OCI-M2 (cell line): ENCODE data around the gene AKAP7.

Experiments used
- DNase-seq: peaks from one replicate; lab custom pipeline; 2025; ENCODE audit not compliant: unreplicated experiment; lab: John Stamatoyannopoulos, UW

Gene AKAP7

DNA sequence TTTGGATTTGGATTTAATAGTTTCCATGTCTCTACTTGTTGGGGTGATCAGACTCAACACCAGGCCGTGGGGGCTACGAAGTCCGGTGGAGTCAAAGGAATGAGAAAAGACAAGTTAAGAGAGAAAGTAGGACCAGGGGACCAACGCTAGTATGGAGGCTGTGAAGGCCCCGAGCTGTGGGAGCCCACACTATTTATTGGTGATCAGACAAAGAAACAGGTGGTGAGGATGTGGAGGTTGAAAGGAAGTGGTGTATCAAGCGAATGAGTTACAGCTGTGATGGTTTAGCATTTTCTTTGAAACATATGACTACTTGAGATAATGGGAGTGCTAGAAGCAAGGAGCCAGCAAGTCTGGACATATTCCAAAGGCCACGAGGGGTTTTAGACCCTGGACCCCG lies 62.4 kb downstream of the AKAP7 start:
- DNase-seq, result no peak

DNA sequence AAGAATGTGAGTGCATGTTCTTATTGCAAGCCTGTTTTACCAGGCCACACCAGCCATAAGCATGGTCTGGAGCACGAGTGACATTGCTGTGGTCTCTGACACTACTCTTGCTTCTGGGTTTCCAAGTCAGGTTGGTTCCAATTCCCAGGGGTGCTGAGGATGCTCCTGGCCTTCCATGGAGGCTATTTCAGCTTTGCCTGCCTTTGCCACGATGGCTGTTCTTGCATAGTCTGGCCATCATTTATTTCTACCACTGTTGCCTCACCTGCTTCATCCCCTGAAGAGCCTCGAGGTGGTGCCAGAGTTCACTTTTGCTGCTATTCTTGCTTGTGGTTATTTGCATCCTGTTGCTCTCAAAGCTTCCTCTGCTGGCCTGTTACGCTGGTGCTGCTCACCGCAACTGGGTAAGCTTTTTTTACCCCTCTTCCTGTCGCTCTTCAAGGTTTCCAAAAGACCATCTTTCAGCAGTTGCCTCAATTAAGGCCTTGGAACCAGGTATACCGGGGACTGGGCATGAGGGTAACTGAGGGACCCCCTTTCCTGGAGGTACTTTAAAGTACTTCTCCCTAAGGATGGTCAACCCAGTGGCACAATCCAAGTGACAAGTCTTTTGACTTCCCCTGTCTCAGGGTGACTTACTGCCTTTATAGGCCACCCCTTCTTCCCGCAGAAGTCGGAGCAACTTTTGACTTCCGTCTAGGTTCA lies 64.5 kb downstream of the AKAP7 start:
- DNase-seq, result no peak

DNA sequence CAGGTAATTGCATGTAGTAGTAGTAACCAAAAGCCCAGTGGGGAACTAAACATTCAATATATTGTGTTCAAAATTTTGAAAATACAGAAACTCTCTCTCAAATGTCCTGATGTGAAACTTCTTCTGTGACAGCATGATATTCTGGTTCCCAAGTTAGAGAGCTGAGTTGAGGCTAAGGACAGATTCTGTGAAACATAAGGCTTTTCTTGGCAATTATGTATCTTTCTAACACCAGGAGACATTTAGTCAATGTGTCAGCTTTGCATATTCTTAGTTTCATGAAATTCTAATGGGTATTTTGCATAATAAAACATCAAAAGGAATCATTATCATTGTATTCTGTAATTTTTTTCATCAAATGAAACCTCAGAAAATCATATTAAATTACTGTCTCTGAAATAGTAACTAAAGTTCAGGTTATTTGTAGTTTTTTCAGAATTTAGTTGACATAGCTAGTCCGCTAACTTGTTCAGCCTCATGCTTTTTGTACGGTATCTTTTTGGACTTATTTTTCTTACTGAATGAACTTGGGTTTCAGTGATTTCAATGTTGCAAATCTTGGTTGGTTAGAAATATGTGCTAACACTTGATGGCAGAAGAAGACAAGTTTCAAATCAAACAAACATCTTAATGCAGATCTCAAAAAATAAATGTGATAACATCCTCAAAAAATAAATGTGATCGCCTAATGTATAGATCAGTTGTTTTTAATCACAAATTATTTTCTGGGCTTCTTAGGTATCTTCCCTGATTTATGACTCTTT lies 70.4 kb downstream of the AKAP7 start:
- no peak for DNase-seq

DNA sequence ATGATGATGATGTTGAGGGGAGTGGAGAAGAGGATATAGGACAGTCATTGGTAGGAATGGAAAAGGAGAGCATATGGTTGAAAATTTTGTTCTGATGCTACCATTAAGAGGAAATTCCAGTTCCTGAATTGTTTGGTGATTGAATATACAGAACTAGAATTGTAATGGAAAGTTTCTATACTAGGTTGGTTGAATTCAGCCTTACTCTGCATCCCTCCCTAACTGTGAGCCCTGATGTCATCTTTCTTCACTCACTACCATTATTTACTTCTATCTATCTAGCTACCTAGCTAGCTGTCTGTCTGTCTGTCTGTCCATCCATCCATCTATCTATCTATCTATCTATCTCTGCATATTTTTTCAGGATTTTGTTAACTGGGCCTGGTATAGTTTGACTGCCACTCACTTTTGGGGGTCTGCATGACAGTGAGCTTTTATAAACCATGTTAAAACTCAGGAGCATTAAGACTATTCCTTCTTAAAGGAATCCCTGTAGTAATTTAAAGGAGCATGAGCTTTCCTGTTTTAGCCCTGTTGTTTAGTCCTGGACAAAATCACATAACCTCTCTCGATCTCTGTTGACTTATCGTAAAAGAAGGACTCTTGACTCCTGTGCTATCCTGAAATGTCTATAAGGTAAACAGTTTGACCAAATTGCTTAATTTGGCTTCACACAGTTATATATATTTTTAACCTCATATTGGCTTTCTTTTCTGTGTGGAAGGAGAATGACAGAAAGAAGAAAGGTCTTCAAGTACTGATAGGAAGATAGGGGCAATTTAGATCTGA lies 71.4 kb downstream of the AKAP7 start:
- no peak for DNase-seq

DNA sequence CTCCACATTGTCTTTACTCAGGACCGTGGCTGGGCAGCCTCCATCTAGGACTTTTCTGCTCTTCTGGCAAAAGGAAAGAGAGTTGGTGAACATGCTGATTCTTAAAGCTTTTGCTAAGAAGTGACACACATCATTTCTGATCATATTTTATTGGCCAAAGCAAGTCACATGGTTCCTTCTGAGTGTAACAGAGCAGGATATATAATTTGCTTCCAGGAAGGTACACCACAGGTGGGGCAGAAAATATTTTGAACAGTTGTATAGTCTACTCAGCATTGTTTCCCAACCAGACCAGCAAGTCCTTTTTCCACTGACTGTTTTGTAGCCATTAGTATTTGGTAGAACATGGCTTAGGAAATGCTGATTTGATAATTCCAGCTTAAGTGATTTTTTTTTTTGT lies 73.5 kb downstream of the AKAP7 start:
- no peak for DNase-seq

DNA sequence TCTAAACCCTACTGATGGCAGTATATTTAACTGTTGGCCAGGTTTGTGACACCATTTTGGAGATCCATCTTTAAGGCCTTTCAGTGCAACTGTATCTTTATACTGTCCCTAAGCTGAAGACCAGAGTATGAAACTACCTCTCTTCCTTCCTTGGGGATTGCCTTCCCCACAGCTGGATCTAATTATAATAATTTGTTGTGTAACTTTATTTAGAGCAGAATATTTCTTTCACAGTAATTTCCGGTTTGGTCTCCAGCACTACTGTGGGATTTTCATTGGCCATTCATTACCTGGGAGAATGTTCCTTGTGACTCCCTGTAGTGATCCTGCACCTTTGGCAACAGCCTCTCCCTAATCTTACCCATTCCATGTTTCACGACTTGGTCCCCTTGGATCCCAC lies 75.2 kb downstream of the AKAP7 start:
- no peak for DNase-seq

DNA sequence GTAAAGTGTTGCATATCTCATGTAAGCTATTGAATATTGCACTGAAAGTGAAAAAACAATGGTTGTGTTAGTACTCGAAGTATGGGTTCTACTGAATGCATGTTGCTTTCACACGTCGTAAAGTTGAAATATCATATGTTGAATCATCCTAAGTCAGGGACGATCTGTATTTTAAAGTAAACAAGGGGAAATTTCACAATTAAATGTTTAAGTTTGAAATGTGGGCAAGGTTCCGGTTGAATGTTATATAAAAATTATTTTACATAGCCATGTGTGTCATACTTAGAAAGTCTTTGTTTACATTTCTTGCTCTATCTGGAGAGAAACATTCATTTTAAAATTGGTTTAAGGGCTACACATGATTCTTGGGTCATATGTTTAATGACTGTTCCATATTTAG lies 76.8 kb downstream of the AKAP7 start:
- DNase-seq, result no peak

DNA sequence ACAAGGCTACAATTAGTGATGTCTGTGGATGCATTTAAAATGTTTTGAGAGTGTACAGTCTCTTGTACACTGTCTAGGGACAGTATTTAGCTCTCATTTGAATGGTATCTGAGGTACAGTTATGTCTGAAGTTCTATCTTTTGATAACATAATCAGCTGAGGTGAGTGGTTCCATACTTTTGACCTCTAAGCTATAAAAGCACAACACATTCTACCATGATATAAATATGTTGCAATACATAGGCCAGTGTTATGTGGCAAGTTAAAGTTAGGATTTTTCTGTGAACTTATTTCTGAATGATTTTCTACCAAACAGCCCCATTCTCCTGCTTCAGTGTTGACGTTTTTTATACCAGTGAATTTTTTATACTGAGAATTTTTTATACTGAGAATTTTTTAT lies 77.6 kb downstream of the AKAP7 start:
- DNase-seq, result no peak

DNA sequence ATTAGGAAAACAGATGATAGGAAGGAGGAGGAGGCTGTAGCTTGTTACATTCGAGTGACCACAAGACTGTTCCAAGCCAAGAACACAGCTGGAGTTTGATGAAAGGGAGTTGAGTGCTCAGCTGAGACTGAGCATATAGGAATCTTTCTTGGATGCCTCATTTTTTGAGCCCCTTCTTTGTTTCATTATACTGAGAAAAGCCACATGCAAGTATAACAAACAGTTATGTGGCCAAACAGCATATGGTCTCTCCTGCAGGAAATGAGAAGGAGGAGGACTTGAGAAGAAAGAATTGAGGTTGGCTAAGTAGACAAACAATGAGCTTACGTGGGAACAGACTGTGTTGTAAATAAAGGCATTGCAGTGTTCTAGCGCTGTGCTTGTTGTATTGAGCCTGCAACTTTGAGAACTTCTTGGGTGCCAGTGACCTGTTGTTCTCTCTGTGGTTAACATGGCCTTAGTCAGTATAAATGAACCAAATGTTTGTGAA lies 78.3 kb downstream of the AKAP7 start:
- DNase-seq, result no peak

DNA sequence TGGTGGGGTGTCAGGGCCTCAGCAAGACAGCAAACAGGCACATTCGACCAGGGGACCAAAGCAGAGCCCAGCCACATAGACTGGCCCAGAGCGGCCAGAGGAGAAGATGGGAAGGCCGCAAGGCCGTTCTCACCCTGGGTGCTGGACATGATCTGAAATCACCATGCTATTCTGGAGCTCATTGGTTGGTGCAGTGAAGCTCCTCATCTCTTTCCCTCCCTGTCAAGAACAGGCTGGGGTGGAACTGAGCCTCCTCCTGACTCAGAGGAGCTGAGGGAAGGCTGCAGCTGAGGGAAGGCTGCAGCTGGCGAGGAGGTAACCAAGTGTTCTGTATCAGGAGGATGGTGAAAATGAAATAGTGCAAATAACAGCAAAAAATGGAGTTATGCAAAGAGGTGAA lies 80.0 kb downstream of the AKAP7 start:
- no peak for DNase-seq

DNA sequence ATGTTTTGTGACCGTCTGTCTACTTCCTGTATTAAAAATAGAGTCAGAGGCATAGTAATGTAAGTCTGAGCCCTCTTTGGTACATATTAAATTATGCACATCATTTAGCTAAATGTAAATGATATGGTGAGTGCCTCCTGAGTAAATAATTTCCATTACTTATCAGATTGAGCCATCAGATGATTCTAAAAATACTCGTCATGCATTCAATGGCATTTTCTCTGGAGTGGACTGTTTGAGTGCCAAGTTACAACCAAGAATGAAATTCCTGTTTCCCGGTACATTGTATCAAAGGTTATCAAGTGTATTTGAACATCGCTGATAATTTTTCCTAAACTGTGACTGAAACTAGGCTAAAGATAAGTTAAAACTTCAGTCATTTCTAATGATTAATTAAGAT lies 81.0 kb downstream of the AKAP7 start:
- DNase-seq, result no peak

DNA sequence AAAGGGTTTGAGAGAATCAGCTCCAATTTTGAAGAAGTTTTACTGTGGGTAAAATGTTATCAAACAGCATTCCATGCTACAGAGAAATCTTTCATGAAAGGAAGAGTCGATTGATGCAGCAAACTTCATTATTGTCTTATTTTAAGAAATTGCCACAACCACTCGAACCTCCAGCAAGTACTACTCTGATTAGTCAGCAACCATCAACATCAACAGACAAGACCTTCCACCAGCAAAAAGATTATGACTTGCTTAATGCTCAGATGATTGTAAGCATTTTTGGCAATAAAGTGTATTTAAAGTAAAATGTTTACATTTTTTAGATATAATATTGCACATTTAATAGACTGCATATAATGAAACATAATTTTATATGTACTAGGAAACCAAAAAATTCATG lies 87.5 kb downstream of the AKAP7 start:
- DNase-seq, result no peak

DNA sequence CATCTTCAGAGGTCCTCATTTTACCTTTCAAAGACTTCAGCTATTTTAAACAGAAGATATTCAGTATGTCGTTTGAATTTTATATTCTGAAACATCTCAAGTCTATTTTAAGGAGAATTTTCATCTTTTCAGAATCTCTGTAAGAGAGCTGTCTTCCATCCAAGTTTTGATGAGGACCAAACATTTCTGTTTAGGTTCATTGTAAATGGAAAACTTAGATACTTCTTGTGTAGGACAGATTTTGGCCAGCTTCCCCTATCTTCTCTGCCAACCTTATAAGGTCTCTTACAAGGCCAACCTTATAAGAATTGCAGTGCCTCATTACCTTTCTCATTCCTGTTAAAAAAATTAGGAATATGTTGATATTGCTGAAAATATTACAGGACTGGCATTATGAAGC lies 88.1 kb downstream of the AKAP7 start:
- no peak for DNase-seq

DNA sequence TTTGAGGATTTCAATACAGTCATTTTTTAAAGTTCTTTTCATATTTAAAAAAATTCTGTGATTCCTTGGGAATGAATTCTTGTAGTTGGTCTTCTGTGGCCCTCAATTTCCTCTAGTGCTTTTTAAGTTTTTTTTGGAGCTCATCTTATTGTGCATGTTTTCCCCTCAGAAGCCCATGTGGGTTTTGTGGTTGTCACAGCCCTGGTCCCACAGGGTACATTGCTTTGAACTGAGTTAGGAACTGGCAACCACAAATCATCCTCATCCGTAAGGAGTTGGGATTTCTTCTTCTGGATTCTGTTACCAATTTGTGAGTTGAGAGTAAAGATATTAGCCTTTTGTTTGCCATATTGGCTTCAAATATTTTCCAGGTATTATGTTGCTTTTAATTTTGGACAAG lies 89.9 kb downstream of the AKAP7 start:
- no peak for DNase-seq

DNA sequence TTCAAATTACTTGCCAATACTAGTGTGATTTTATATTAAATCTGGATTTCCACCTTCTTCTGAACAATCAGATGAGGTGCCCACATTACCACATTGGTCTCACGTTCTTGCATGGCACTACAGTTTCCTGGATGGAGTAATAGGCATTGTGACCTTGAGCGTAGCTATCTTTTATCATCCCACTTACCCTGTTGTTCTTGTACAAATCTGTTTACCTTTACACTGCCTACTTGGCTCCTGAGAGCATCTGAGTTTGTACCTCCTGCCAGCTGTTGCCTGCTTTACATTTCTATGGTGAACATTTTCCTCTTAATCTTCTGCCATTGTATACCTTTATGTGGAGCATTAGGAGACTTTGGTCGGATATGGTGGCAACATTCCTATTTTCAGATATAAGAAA lies 90.7 kb downstream of the AKAP7 start:
- no peak for DNase-seq

DNA sequence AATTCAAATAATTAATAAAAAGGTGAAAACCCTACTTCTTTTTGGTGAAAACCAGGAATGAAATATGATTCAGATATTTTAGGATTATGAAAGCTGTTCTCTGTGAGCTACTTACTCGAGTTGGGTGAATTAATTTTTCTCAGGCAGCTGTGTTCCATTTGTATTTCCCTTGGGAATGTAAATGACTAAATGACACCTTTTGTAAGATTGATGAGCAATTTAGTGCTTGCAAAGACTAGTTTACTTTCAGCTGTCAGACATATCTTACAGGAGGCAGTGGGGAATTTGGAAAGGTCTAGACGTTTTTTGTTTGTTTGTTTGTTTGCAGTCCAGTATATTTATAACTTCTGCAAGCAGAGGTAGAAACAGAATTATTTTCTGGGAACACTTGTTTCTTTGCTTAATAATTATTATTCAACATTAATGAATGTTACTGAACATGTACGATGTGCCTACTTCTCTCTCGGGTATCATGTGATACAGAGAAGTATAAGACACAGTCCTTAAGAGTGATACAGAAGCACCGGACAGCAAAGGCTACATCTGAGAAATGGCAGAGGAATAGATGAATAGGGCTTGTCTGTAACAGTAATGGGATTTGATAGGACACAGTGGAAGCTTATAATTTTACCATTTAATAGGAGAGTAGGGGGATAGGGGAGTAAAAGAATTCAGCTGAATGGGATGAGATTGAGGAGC lies 91.3 kb downstream of the AKAP7 start:
- no peak for DNase-seq

DNA sequence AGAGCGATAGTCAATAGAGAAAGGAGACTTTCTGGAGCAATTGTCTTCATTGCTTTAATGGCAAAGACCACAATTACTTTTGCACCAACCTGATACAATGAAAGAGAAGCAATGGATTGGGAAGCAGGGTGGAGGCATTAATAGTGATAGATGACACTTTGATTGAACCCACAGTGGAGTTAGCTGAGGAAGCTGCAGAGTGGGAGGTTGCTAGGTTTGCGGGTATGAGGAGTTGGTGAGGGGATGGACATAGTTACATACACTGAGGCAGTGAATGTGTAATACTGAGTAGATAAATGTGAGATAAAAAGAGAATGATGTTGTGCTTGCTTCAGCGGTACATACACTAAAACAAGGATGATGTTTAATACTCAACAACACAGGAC lies 91.9 kb downstream of the AKAP7 start:
- no peak for DNase-seq

DNA sequence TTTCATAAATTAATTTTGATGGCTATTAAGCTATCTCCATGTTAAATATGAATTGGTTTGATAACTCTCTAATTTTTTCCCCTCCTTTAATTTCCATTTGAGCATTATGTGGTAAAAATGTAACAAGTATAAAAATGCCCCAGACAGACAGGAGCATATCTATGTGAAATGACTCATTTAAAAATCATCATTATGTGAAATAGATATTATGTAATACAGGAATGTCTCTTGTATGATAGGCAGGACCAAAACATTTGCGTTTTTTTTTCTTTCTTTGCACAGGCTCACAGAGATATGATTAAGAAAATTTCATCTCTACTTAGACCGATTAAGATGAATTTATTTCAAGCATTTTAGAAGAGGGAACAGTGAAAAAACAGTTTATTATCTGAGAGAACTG lies 95.8 kb downstream of the AKAP7 start:
- no peak for DNase-seq

DNA sequence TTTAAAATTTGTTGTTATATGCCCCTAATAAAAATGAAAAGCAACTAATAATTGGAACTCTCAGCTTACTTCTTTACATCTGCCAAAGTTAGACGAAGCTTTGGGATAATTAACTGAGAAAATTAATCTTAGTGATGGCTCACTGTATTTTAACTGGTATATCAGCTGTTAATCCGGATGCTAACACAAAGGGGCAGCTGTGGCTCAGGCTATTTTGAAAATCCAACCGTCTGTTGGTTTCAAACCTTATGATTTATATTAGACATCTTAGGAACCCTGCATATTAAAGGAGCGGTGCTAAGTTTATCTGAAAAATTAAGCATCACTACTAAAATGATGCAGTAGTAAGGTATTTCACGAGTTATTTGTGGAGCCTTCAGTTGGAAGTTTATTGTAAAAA lies 96.6 kb downstream of the AKAP7 start:
- no peak for DNase-seq

DNA sequence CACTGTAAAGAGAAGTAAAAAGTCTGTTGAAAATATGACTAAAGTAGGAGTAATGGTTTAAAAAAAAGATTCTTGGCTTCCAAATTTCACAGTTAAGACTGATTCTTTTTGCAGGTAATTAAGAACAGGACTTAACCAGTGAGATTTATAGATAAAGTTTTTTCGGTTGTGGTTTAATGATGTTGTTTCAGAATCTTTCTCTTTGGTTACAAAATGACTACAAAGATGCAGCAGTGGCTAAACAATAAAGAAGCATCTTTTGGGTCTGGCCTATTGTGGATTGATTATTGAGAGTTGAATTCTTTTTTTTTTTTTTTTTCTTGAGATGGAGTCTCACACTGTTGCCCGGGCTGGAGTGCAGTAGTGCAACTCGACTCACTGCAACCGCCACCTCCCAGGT lies 109.7 kb downstream of the AKAP7 start:
- no peak for DNase-seq

DNA sequence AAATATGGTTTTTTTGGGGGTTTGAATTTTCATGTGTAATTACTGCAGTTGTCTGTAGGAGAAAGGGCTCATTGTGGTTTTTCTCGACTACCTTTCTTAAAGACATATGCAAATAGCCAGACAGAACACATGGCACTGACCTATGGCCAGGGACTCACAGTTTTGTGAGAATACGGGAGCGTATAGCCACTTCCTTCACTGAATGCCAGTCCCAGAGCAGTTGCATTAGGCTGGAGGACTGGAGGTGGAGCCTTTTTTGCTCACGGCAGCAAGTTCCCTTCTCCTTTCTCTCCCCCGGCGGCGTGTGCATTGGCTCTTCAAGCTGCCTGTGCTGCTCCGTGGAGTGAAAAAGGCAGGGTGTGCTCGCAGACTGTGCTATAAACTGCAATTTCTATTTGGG lies 114.9 kb downstream of the AKAP7 start:
- DNase-seq, result no peak
